Measurements from ENCODE around the gene ZBED5.

DNA sequence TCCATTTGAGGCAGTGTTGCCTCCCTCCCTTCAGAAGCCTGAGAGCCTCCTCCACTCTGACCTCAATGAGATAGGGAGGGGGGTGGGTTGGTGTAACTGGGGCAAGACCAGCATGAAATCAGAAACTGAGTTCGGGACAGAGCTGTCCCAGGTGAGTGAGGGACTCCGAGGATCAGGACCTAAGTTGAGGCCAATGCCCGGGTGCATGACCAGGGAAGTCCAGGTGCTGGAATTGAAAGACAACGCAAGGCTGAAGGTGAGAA lies 40.8 kb upstream of the ZBED5 start:
- no peak for TF ChIP-seq CTCF (conservative IDR thresholded peaks at IDR 0.05; ENCODE audit: low read depth, low read length)
- TF ChIP-seq EZH2 (IDR thresholded peaks at IDR 0.05; ENCODE audit: low read length, unreplicated experiment) = no peak
